ENCODE measurements around the gene ADGRD2.
"Not testable (repeated sequence)": the region's sequence is repeated elsewhere in the genome, so short reads cannot be mapped to it uniquely, and the experiment has no call there.

Gene ADGRD2

DNA sequence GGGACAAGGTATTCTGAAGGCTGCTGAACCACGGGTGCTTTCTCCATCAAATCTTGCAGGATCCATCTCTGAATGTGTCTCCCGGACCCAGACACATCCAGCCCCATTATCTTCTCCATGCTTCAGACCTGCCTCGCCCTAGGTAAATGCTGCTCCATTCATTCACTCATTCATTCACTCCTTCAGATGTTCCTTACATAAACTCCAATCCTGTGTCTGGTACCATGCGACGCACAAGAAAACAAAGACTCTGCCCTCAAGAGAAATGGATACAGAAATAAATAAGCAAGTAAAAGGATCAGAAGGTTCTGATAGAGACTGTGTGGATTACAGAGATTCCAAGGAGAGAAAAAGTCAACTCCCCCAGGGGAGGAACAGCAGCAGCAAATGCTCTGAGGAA is 27.1 kb upstream of the ADGRD2 start:
- no peak for TF ChIP-seq CTCF (IDR thresholded peaks at IDR 0.05; ENCODE audit: control extremely low read depth, extremely low read depth, low read depth, missing control alignments)
- CTCF ChIA-PET: interaction anchor here (8.8 kb wide), 1 partner anchor 113 kb away, joined by 115 read pairs; no protein-coding TSS in a partner anchor
- no peak for DNase-seq (ENCODE audit: extremely low spot score)
- POLR2A ChIA-PET: no interaction called here

GRCh38 chr9:124423591-124423990 is 26.7 kb upstream of the ADGRD2 start:
- no peak for DNase-seq (ENCODE audit: extremely low spot score)
- no peak for TF ChIP-seq CTCF (IDR thresholded peaks at IDR 0.05; ENCODE audit: control extremely low read depth, extremely low read depth, low read depth, missing control alignments)
- CTCF ChIA-PET: interaction anchor here (1.4 to 8.8 kb wide), 2 partner anchors 10 to 112 kb away, joined by 6 to 115 read pairs; no protein-coding TSS in a partner anchor
- POLR2A ChIA-PET: no interaction called here

GRCh38 chr9:124425733-124426132 is 24.5 kb upstream of the ADGRD2 start:
- DNase-seq (ENCODE audit: extremely low spot score); POLR2A ChIA-PET: not testable (repeated sequence)
- CTCF ChIA-PET: interaction anchor here (1.4 kb wide), 1 partner anchor 28 kb away, joined by 3 read pairs; no protein-coding TSS in a partner anchor

GRCh38 chr9:124426361-124426760 is 23.9 kb upstream of the ADGRD2 start:
- CTCF ChIA-PET: no interaction called here
- POLR2A ChIA-PET: no interaction called here
- TF ChIP-seq CTCF (IDR thresholded peaks at IDR 0.05; ENCODE audit: control extremely low read depth, extremely low read depth, low read depth, missing control alignments): no peak
- DNase-seq (ENCODE audit: extremely low spot score): no peak

GRCh38 chr9:124427281-124427680 is 23.0 kb upstream of the ADGRD2 start:
- DNase-seq (ENCODE audit: extremely low spot score): no peak
- TF ChIP-seq CTCF (IDR thresholded peaks at IDR 0.05; ENCODE audit: control extremely low read depth, extremely low read depth, low read depth, missing control alignments): no peak
- ChIA-PET CTCF (no interaction called here), POLR2A (no interaction called here)

DNA sequence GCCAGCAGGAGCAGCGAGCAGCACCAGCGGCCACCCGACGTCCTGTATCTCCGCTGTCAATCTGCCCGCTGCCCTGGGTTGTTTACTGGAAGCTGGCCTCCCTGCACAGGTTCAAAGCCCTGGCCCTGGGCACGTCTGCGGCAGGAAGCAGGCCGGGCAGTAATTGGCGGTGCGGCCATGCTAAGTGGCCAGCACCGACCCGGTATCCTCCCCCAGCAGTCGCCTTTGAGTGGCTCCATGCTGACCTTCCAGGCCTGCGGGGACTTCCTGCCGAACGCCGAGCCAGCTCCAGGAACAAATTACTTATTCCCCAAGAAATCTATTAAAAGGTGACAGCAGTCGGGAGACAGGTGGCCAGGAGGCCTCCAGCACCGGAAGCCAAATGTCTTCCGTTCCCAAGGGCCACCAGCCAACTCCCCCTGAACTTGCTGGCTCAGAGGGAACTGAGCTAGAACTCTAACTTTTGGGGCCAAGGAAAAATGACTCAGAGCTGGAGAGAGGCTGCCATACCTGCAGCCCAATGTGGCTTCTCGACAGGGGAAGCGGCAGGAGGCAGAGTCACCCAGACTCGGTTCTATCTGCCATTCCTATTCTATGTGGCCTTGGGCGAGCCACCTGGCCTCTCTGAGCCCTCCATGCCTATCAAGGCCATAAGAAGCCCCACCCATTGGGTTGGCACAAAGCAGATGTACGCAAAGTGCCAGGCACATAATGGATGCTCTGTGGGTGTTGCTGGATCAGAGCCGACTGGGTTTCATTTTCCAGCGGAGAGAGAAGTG is 21.3 kb upstream of the ADGRD2 start:
- ChIA-PET POLR2A (no interaction called here), CTCF (interaction anchor here (1.0 to 3.5 kb wide), 4 partner anchors 9 to 68 kb away, joined by 3 to 26 read pairs (median 3); no protein-coding TSS in a partner anchor)
- TF ChIP-seq CTCF (IDR thresholded peaks at IDR 0.05; ENCODE audit: control extremely low read depth, extremely low read depth, low read depth, missing control alignments): no peak
- DNase-seq (ENCODE audit: extremely low spot score): no peak

DNA sequence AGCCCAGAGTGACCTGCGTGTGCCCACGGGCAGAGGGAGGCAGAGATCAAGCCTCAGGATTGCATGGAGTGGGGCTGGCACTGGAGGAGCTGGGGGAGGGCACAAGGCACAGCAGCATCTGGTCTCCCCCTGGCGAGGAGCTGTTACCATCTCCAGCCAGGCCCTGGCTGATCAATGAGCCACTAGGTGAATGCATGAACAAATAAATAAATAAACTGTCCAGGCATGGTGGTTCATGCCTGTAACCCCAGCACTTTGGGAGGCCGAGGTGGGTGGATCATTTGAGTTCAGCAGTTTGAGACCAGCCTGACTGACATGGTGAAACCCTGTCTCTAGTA is 20.8 kb upstream of the ADGRD2 start:
- ChIA-PET CTCF (interaction anchor here (1.0 to 3.5 kb wide), 5 partner anchors 8 to 69 kb away, joined by 3 to 26 read pairs (median 3); no protein-coding TSS in a partner anchor), POLR2A (no interaction called here)
- DNase-seq (ENCODE audit: extremely low spot score): no peak
- TF ChIP-seq CTCF (IDR thresholded peaks at IDR 0.05; ENCODE audit: control extremely low read depth, extremely low read depth, low read depth, missing control alignments): no peak

All from GM10248 (cell line).